NCI-H2081 (cell line): ENCODE results near the gene RALGAPB.
"Not testable (repeated sequence)": the region's sequence is repeated elsewhere in the genome, so short reads cannot be mapped to it uniquely, and the experiment has no call there.

Experiments used
- DNase-seq, 2 experiments: peaks; one replicate each; lab custom pipeline; 2025; lab: John Stamatoyannopoulos, UW

The RALGAPB gene

GRCh38 chr20:38585404-38586180, 112.9 kb downstream of the RALGAPB start:
- no peak for DNase-seq

GRCh38 chr20:38586181-38586525, 113.5 kb downstream of the RALGAPB start:
- no peak for DNase-seq

- DNase-seq: no peak
Observed at GRCh38 chr20:38588303-38588702, 115.7 kb downstream of the RALGAPB start.

- no peak for DNase-seq
Observed at GRCh38 chr20:38589351-38589750, 116.7 kb downstream of the RALGAPB start.

- no peak for DNase-seq
Observed at GRCh38 chr20:38589967-38590675, 117.5 kb downstream of the RALGAPB start.

- DNase-seq: no peak
Observed at GRCh38 chr20:38590676-38591473, 118.2 kb downstream of the RALGAPB start.

- DNase-seq: no peak
Observed at GRCh38 chr20:38591474-38592410, 119.1 kb downstream of the RALGAPB start.

GRCh38 chr20:38592411-38592790, 119.8 kb downstream of the RALGAPB start:
- not testable (repeated sequence) for DNase-seq

- not testable (repeated sequence) for DNase-seq
Observed at GRCh38 chr20:38594281-38594680, 121.6 kb downstream of the RALGAPB start.

- DNase-seq: not testable (repeated sequence)
Observed at GRCh38 chr20:38595886-38596285, 123.2 kb downstream of the RALGAPB start.

- DNase-seq: no peak
Observed at GRCh38 chr20:38599410-38599882, 126.8 kb downstream of the RALGAPB start.

- no peak for DNase-seq
Observed at GRCh38 chr20:38600057-38600456, 127.4 kb downstream of the RALGAPB start.

GRCh38 chr20:38601216-38602184, 128.9 kb downstream of the RALGAPB start, which contains the start of gene ARHGAP40:
ARHGAP40 (plus strand) TSS chr20:38601809.
- DNase-seq: peak in 1 of 2 experiments; percentile 30

GRCh38 chr20:38602185-38602581, 129.5 kb downstream of the RALGAPB start:
- no peak for DNase-seq

- no peak for DNase-seq
Observed at GRCh38 chr20:38603286-38603685, 130.6 kb downstream of the RALGAPB start.

GRCh38 chr20:38604873-38605303, 132.2 kb downstream of the RALGAPB start:
- DNase-seq: no peak

GRCh38 chr20:38607351-38607750, 134.7 kb downstream of the RALGAPB start:
- DNase-seq: no peak

GRCh38 chr20:38608188-38608587, 135.5 kb downstream of the RALGAPB start:
- no peak for DNase-seq

- DNase-seq: no peak
Observed at GRCh38 chr20:38609815-38610214, 137.2 kb downstream of the RALGAPB start.

GRCh38 chr20:38610521-38610920, 137.9 kb downstream of the RALGAPB start:
- DNase-seq: no peak
